ENCODE data around the gene DPP9. TPM values are rescaled to one million over a fixed set of nuclear protein-coding genes. Genes with fewer than 3 reads are reported as not detected.
"Not testable (repeated sequence)": the region's sequence is repeated elsewhere in the genome, so short reads cannot be mapped to it uniquely, and the experiment has no call there.

Gene DPP9
- total and polyA plus RNA-seq, 2 donors, result 13.4 to 37.9 TPM

DNA sequence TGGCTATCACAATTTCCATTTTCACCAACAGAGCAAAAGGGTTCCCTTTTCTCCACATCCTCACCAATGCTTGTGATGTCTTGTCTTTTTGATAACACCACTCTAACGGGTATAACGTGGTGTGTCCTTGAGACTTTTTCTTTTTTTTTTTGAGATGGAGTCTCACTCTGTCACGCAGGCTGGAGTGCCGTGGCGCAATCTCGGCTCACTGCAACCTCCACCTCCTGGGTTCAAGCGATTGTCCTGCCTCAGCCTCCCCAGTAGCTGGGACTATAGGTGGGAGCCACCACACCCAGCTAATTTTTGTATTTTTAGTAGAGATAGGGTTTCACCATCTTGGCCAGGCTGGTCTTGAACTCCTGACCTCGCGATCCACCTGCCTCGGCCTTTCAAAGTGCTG is 21.5 kb upstream of the DPP9 start:
- 88% methylated on average over 10 of the region's 10 CpGs for WGBS
- H3K4me3 ChIP-seq (ENCODE audit: low read length in 2 of 2); H3K4me1 ChIP-seq (ENCODE audit: control insufficient read depth in 2 of 2, insufficient read depth in 2 of 2, low read length in 2 of 2); H3K9me3 ChIP-seq (ENCODE audit: control insufficient read depth in 2 of 2, insufficient read depth in 1 of 2, low read length in 1 of 2); DNase-seq (ENCODE audit: low read depth in 6 of 9, low spot score in 9 of 9); H3K27ac ChIP-seq (ENCODE audit: low read depth in 1 of 2, low read length in 1 of 2); H3K36me3 ChIP-seq (ENCODE audit: control insufficient read depth in 2 of 2, insufficient read depth in 2 of 2, low read length in 1 of 2): not testable (repeated sequence)
- peaks cover 0 to 20% of the 10 kb centered on the region in 2 donors for H3K27me3 ChIP-seq (ENCODE audit: control insufficient read depth in 2 of 2, insufficient read depth in 1 of 2, low read length in 1 of 2)

DNA sequence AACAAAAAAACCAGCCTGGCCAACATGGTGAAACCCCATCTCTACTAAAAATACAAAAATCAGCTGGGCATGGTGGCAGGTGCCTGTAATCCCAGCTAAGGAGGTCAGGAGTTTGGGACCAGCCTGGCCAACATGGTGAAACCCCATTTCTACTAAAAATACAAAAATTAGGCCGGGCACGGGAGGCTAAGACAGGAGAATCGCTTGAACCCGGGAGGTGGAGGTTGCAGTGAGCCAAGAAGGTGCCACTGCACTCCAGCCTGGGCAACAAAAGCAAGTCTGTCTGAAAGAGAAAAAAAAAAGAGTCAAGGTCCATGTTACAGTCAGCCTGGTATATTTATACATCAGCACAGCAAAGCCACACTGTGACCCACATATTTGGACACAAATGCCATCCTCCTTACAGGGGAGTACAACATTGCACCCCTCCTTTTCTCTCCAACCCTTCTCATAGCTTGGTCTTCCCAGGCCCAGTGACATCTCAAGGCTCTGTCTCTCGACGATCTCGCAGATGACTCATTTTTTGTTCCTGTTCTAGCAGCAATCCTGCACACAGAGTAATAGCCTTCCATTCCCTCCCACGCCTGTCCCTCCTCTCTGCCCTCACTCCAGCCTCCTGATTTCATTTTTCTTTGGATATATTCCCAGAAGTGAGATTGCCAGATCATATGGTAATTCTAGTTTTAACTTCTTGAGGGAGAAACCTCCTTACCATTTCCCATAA is 21.0 kb upstream of the DPP9 start:
- Histone ChIP-seq H3K9me3 (ENCODE audit: control insufficient read depth in 2 of 2, insufficient read depth in 1 of 2, low read length in 1 of 2) (no peaks in the 10 kb centered on the region), H3K36me3 (ENCODE audit: control insufficient read depth in 2 of 2, insufficient read depth in 2 of 2, low read length in 1 of 2) (no peaks in the 10 kb centered on the region), H3K27me3 (ENCODE audit: control insufficient read depth in 2 of 2, insufficient read depth in 1 of 2, low read length in 1 of 2) (peaks cover 0 to 20% of the 10 kb centered on the region in 2 donors), H3K27ac (ENCODE audit: low read depth in 1 of 2, low read length in 1 of 2) (no peak overlapping the region), H3K4me3 (ENCODE audit: low read length in 2 of 2) (no peak overlapping the region), H3K4me1 (ENCODE audit: control insufficient read depth in 2 of 2, insufficient read depth in 2 of 2, low read length in 2 of 2) (no peaks in the 10 kb centered on the region)
- 76% methylated on average over 8 of the region's 8 CpGs for WGBS
- DNase-seq (ENCODE audit: low read depth in 6 of 9, low spot score in 9 of 9), result no peak

DNA sequence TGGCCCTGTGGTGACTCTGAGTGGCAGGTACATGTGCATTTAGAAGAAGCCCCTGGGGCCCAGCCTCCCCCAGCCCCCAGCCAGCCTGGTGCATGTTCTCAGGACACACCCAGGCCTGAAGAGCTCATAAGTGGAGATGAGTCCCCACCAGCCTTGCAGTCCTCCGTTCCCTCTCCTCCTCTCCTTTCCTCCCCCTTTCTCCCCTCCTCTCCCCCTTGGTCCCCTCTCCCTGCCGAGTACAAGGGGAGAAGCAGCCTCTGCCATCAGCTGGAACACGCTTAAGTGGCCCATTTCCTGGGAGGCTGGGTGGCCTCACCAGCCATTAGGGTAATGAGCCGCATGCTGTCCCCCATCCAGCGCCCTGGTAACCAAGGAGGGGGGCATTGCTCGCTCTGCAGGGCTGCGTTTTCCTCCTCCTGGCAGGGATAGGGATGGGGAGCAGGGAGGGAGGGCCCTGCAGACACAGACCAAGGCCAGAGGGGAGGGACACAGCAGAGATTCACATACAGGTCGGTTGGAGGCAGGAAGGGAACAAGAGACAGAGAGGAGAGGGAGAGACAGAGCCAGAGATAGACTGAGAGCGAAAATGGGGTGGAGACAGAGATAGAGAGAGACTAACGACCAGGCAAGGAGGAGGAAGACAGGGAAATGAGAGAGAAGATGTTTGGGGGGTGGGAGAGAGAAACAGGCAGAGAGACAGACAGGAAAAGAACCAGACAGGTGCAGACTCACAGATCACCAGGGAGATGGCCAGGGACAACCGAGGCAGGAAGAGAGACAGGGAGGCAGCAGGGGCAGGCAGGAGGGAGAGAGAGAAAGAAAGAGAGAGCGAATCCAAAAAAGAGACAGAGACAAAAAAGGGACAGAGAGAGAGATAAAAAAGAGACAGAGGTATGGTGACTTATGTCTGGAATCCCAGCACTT is 19.3 kb upstream of the DPP9 start:
- DNase-seq (ENCODE audit: low read depth in 6 of 9, low spot score in 9 of 9), result no peak
- H3K36me3 ChIP-seq (ENCODE audit: control insufficient read depth in 2 of 2, insufficient read depth in 2 of 2, low read length in 1 of 2), result no peaks in the 10 kb centered on the region
- H3K4me3 ChIP-seq (ENCODE audit: low read length in 2 of 2), result no peak overlapping the region
- H3K27ac ChIP-seq (ENCODE audit: low read depth in 1 of 2, low read length in 1 of 2), result no peak overlapping the region
- no peaks in the 10 kb centered on the region for H3K9me3 ChIP-seq (ENCODE audit: control insufficient read depth in 2 of 2, insufficient read depth in 1 of 2, low read length in 1 of 2)
- peaks cover 0 to 23% of the 10 kb centered on the region in 2 donors for H3K27me3 ChIP-seq (ENCODE audit: control insufficient read depth in 2 of 2, insufficient read depth in 1 of 2, low read length in 1 of 2)
- H3K4me1 ChIP-seq (ENCODE audit: control insufficient read depth in 2 of 2, insufficient read depth in 2 of 2, low read length in 2 of 2), result no peaks in the 10 kb centered on the region
- WGBS, result 27% methylated on average over 12 of the region's 12 CpGs

DNA sequence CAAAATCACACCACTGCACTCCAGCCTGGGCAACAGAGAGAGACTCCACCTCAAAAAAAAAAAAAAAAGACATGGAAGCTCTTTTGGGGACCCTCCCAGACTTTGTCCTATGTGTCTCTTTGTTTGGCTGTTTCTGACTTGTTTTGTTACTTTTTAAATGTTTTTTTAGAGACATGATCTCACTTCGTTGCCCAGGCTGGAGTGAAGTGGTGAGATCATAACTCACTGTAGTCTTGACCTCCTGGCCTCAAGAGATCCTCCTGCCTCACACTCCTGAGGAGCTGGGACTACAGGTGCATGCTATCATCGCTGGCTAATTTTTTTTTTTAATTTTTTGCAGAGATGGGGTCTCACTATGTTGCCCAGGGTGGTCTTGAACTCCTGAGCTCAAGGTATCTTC is 16.4 kb upstream of the DPP9 start:
- Histone ChIP-seq H3K27me3 (ENCODE audit: control insufficient read depth in 2 of 2, insufficient read depth in 1 of 2, low read length in 1 of 2) (peaks cover 0 to 28% of the 10 kb centered on the region in 2 donors), H3K27ac (ENCODE audit: low read depth in 1 of 2, low read length in 1 of 2) (no peak overlapping the region), H3K4me3 (ENCODE audit: low read length in 2 of 2) (no peak overlapping the region), H3K36me3 (ENCODE audit: control insufficient read depth in 2 of 2, insufficient read depth in 2 of 2, low read length in 1 of 2) (no peaks in the 10 kb centered on the region), H3K9me3 (ENCODE audit: control insufficient read depth in 2 of 2, insufficient read depth in 1 of 2, low read length in 1 of 2) (no peaks in the 10 kb centered on the region), H3K4me1 (ENCODE audit: control insufficient read depth in 2 of 2, insufficient read depth in 2 of 2, low read length in 2 of 2) (no peaks in the 10 kb centered on the region)
- 81% methylated on average over 2 of the region's 2 CpGs for WGBS
- no peak for DNase-seq (ENCODE audit: low read depth in 6 of 9, low spot score in 9 of 9)

DNA sequence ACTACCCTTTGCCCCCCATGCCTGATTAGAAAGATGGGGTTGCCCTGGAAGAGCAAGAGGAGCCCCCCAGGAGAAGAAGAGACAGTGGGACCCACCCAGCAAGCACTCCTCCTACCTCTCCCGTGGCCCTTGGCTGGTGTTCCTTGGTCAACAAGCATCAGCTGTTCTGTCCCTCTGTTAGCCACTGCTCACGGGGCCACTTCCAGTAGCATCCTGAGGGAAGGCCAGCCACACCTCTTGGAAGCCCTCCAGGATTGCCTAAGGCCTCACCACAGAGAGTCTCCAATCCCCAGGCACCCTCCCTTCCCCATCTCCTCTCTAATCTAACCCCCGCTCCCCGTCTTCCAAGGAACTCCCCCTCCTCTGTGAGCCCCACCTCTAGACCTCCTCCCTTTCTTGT is 15.1 kb upstream of the DPP9 start:
- 59% methylated on average over 4 of the region's 4 CpGs for WGBS
- Histone ChIP-seq H3K36me3 (ENCODE audit: control insufficient read depth in 2 of 2, insufficient read depth in 2 of 2, low read length in 1 of 2) (no peaks in the 10 kb centered on the region), H3K27me3 (ENCODE audit: control insufficient read depth in 2 of 2, insufficient read depth in 1 of 2, low read length in 1 of 2) (peaks cover 0 to 28% of the 10 kb centered on the region in 2 donors), H3K9me3 (ENCODE audit: control insufficient read depth in 2 of 2, insufficient read depth in 1 of 2, low read length in 1 of 2) (no peaks in the 10 kb centered on the region), H3K4me1 (ENCODE audit: control insufficient read depth in 2 of 2, insufficient read depth in 2 of 2, low read length in 2 of 2) (no peaks in the 10 kb centered on the region), H3K27ac (ENCODE audit: low read depth in 1 of 2, low read length in 1 of 2) (no peak overlapping the region), H3K4me3 (ENCODE audit: low read length in 2 of 2) (no peak overlapping the region)
- no peak for DNase-seq (ENCODE audit: low read depth in 6 of 9, low spot score in 9 of 9)

DNA sequence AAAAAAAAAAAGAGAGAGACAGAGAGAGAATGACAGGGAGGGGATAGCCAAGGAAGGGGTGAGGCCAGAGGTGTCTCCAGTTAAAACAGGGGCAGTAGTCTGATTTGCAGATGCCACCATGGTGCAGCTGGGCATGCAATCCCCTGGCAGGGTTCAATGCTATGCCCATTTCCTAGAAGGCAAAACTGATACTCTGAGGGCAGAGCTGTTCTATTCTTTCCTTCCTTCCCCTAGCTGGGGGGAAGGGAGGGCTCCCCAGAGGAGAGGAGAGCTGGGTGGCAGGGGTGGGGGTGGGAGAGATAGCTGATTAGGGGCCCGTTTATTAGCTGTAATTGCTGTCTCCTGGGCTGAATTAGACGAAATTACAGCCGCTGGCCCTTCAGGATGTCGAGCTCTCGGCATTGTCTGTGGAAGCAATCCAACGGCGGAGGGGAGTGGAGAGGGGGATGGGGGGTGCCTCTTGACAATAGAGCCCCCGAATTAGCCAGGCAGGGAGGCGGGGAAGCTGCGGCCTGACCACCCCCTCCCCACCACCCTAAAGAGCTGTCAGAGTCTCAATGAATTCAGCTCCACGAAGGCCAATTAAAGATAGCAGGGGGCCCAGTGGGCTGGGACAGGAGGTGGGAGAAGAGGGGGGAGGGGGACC is 14.4 kb upstream of the DPP9 start:
- Histone ChIP-seq H3K4me1 (ENCODE audit: control insufficient read depth in 2 of 2, insufficient read depth in 2 of 2, low read length in 2 of 2) (no peaks in the 10 kb centered on the region), H3K36me3 (ENCODE audit: control insufficient read depth in 2 of 2, insufficient read depth in 2 of 2, low read length in 1 of 2) (no peaks in the 10 kb centered on the region), H3K4me3 (ENCODE audit: low read length in 2 of 2) (no peak overlapping the region), H3K27ac (ENCODE audit: low read depth in 1 of 2, low read length in 1 of 2) (no peak overlapping the region), H3K27me3 (ENCODE audit: control insufficient read depth in 2 of 2, insufficient read depth in 1 of 2, low read length in 1 of 2) (peaks cover 0 to 28% of the 10 kb centered on the region in 2 donors), H3K9me3 (ENCODE audit: control insufficient read depth in 2 of 2, insufficient read depth in 1 of 2, low read length in 1 of 2) (no peaks in the 10 kb centered on the region)
- no peak for DNase-seq (ENCODE audit: low read depth in 6 of 9, low spot score in 9 of 9)
- 15% methylated on average over 11 of the region's 11 CpGs for WGBS

DNA sequence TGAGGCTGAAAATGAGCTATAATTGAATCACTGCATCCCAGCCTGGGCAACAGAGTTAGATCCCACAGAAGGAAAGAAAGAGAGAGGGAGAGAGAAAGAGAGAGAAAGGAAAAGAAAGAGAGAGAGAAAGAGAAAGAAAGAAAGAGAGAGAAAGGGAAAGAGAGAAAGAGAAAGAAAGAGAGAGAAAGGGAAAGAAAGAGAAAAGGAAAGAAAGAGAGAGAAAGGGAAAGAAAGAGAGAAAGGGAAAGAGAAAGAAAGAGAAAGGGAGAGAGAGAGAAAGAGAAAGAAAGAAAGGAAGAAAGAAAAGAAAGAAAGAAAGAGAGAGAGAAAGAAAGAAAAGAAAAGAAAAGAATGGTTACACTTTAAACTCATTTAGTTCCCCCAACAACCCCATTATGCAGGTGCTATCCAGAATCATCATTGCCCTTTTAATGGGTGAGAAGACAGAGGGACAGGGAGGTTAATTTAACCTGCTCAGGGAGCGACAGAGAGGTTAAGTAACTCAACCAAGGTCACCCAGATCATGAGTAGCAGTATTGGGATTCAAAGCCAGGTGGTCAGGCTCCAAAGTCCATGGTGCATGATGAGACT is 10.2 kb upstream of the DPP9 start:
- H3K9me3 ChIP-seq (ENCODE audit: control insufficient read depth in 2 of 2, insufficient read depth in 1 of 2, low read length in 1 of 2), result no peaks in the 10 kb centered on the region
- no peaks in the 10 kb centered on the region for H3K36me3 ChIP-seq (ENCODE audit: control insufficient read depth in 2 of 2, insufficient read depth in 2 of 2, low read length in 1 of 2)
- WGBS, result 67% methylated on average over 1 of the region's 1 CpG
- no peak for DNase-seq (ENCODE audit: low read depth in 6 of 9, low spot score in 9 of 9)
- H3K27me3 ChIP-seq (ENCODE audit: control insufficient read depth in 2 of 2, insufficient read depth in 1 of 2, low read length in 1 of 2), result peaks cover 0 to 24% of the 10 kb centered on the region in 2 donors
- peaks cover 0 to 2% of the 10 kb centered on the region in 2 donors for H3K4me1 ChIP-seq (ENCODE audit: control insufficient read depth in 2 of 2, insufficient read depth in 2 of 2, low read length in 2 of 2)
- no peak overlapping the region for H3K27ac ChIP-seq (ENCODE audit: low read depth in 1 of 2, low read length in 1 of 2)
- H3K4me3 ChIP-seq (ENCODE audit: low read length in 2 of 2), result no peak overlapping the region

DNA sequence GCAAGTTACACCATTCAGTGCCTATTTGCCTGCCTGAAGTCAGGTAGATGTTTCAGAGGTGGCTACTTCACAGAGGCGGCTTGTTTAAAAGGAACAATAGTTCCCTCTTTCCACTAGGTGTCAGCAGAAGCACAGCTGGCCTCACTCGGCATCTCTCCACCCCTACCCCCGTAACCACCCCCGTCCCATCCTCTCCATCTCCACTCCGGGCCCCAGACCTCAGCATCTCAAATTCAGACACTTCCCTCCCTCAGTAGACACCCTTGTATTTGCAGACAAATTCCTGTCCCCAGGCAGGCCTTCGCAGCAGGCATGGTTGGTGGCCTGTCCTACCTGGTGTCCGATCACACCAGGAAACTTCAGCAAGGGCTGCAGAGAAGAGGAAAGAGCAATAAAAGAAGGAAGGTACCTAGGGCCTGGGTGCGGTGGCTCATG is 9.1 kb upstream of the DPP9 start:
- Histone ChIP-seq H3K4me1 (ENCODE audit: control insufficient read depth in 2 of 2, insufficient read depth in 2 of 2, low read length in 2 of 2) (peaks cover 0 to 2% of the 10 kb centered on the region in 2 donors), H3K27me3 (ENCODE audit: control insufficient read depth in 2 of 2, insufficient read depth in 1 of 2, low read length in 1 of 2) (peaks cover 0 to 12% of the 10 kb centered on the region in 2 donors), H3K36me3 (ENCODE audit: control insufficient read depth in 2 of 2, insufficient read depth in 2 of 2, low read length in 1 of 2) (no peaks in the 10 kb centered on the region), H3K27ac (ENCODE audit: low read depth in 1 of 2, low read length in 1 of 2) (no peak overlapping the region), H3K9me3 (ENCODE audit: control insufficient read depth in 2 of 2, insufficient read depth in 1 of 2, low read length in 1 of 2) (no peaks in the 10 kb centered on the region), H3K4me3 (ENCODE audit: low read length in 2 of 2) (no peak overlapping the region)
- peak in 6 of 9 donors; percentile 19 to 69 (median 36) for DNase-seq (ENCODE audit: low read depth in 6 of 9, low spot score in 9 of 9)
- WGBS, result 20% methylated on average over 8 of the region's 8 CpGs

All from thymus (tissue), 11 donors.